OCI-LY7 (cell line): ENCODE data around the gene DHRSX.

Experiments
- EZH2phosphoT487 ChIP-seq: fragments of 200-600 bp; sonication (generic); IDR thresholded peaks from 2 replicates; pipeline ENCODE4 v1.6.1; 2018; ENCODE audit warnings: low read depth, borderline replicate concordance, mild to moderate bottlenecking, mixed run types, antibody characterized with exemption, low read length, moderate library complexity, mixed read lengths
- TF ChIP-seq, protein P1 (sequence below): fragments of 200-600 bp; sonication (generic); conservative IDR thresholded peaks from 2 replicates; pipeline ENCODE4 v1.5.1; 2014; ENCODE audit warnings: mild to moderate bottlenecking, antibody characterized with exemption, low read length, moderate library complexity, mixed read lengths

DNA sequence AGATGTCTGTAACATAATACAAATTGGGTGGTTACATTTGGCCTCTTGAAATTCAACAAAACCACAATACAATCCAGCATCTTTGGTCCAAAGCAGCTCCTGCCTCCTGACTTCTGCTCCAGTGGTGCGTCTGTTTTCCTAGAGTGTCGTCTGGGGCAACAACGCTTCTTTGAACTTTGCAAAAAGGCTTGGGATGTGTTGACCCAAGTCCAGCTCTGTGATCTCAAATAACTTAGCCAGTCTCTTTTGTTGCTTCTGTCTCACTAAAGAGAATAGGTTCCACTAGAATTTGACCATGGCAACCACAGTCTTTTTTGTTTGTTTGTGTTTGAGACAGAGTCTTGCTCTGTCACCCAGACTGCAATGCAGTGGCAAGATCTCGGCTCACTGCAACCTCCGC lies 324.0 kb downstream of the DHRSX start:
- TF ChIP-seq, protein P1, sequence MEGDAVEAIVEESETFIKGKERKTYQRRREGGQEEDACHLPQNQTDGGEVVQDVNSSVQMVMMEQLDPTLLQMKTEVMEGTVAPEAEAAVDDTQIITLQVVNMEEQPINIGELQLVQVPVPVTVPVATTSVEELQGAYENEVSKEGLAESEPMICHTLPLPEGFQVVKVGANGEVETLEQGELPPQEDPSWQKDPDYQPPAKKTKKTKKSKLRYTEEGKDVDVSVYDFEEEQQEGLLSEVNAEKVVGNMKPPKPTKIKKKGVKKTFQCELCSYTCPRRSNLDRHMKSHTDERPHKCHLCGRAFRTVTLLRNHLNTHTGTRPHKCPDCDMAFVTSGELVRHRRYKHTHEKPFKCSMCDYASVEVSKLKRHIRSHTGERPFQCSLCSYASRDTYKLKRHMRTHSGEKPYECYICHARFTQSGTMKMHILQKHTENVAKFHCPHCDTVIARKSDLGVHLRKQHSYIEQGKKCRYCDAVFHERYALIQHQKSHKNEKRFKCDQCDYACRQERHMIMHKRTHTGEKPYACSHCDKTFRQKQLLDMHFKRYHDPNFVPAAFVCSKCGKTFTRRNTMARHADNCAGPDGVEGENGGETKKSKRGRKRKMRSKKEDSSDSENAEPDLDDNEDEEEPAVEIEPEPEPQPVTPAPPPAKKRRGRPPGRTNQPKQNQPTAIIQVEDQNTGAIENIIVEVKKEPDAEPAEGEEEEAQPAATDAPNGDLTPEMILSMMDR: no peak
- TF ChIP-seq EZH2phosphoT487: no peak
